Medulla oblongata (tissue), 1 donor: ENCODE results near the gene SEC16A.

Experiments used
- DNase-seq: peaks from one replicate; pipeline ENCODE4 v3.0.0-alpha.2; 2015; ENCODE audit errors: extremely low spot score

Gene SEC16A

DNA sequence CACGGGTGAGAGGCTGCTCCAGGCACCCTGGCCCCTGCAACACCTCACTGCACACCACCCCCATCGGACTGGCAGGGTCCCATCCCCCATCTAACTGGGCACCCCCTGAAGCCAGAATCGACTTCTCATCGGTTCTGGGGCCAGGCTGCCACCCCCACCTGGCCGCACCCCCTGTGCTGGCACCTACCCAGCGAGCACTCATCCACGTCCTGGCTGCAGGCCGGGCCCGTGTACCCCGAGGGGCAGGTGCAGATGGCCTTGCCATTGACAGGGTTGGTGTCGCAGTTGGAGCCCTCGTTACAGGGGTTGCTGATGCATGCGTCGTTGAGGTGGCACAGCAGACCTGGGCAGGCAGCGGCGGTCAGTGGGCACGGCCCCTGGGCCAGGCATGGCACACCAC lies 35.1 kb upstream of the SEC16A start:
- no peak for DNase-seq

DNA sequence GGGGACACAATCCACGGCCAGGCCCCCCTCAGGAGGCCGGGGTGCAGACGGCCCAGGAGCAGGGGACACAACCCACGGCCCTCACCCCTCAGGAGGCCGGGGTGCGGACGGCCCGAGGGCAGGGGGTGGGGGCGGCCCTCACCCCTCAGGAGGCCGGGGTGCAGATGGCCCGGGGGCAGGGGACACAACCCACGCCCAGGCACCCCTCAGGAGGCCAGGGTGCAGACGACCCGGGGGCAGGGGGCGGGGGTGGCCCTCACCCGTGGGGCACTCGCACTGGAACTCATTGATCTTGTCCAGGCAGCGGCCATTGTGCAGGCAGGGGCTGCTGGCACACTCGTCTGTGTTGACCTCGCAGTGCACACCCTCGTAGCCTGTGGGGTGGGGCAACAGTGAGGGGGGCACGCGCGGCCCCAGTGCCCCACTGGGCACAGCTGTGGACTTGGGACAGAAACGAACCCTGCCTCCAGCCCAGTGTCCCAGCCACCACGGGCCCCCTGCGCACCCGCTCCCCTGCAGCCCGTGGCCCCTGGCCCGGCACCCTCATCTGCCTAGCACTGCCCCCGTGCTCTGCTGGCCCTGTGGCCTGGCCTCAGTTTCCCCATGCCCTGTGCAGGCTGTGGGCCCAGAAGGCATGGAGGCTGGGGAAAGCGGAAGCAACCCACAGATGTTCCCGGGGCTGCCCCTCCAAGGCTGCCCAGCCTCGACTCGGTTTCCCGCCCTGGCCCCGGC lies 34.3 kb upstream of the SEC16A start:
- no peak for DNase-seq

DNA sequence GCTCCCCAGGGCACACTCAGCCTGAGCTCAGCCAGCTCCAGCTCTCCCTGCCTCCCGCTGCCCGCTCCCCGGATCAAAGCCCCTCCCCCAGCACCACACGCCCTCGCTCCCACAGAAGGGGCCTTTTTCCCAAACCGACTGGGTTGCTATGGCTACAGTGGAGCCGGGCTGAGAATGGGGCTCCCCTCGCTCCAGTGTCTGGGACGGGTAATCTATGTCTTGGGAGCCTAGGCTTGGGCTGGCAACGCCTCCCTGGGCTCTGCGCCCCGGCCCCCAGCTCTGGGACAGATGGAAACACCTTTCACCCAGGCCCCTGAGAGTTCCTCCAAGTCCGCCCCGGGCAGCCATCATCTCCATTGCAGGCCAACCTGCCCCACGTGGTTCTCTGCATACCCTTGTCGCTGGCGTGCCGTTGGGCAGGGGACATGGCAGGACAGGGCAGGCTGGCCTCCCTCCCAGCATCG lies 33.4 kb upstream of the SEC16A start:
- peak; percentile 88 for DNase-seq

DNA sequence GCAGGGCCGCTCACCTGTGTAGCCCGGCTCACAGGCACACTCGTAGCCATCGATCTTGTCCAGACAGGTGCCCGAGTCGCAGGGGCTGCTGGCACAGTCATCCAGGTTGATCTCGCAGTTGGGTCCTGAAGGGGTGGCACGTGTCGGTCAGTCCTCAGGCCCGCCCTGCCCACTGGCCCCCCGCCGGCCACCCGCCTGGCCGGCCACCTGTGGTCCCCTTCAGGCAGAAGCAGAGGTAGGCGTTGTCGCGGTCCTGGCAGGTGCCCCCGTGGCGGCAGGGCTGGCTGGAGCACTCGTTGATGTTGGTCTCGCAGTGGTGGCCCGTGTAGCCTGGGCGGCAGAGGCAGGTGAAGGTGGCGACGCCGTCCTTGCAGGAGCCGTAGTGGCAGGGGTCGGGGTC lies 32.4 kb upstream of the SEC16A start:
- DNase-seq, result no peak

DNA sequence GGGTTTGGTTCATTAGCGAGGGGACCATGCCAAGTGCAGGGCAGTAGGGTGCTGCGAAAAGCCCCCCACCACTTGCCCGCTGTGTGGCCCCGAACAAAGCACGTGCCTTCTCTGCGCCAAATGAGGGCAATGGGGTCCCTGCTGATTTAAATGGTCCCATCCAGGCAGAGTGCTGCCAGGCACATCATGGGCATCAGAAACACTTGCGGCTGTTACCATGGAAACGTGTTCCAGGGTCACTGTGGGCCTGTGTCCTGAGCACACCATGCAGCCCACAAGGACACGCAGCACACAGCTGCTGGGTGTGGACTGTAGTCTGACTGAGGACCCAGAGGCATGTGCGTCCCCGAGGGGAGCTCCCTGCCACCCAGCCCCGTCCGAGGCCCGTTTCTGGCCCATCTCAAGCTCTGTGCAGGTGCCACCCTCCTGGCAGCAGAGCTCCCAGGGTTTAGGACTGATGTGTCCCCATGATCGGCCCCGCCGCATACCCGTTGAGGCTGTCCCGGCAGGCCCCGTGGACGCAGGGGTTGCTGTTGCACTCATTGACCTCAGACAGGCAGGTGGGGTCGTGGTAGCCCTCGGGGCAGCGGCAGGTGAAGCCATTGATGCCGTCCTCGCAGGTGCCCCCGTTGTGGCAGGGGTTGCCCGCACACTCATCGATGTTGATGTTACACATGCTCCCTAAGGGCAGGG lies 31.3 kb upstream of the SEC16A start:
- no peak for DNase-seq

DNA sequence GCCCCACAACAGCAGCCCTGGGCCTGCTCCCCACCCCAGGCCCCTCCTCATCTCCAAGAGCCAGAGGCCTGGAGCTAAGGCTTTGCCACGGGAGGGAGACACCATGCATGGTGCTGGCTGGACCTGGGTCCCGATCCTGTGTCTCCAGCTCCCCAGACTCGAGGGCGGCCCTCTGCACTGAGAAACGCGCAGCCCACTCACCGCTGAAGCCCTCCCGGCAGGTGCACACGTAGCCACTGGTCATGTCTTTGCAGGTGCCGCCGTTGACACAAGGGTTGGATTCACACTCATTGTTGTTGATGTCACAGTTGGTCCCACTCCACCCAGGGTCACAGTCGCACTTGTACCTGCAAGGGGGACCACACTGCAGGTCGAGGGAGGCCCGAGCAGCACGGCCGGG lies 30.4 kb upstream of the SEC16A start:
- DNase-seq, result no peak

DNA sequence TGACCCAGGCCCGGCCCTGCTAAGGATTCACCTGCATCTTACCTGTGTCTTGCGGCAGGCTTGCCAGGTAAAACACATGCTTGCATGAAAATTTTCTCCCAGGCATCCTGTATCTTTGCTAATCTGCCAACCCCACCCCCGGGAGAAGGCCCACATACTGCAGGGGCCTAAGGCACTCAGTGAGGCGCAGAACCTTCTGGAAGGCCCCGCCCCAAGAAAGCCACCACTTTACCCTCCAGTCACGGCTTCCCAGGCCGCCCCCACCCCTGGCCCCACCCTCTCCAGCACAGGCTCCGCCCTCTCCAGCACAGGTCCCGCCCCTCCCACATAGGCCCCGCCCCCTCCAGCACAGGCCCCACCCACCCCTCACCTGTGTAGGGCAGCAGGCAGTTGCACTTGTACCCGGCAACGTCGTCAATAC lies 29.8 kb upstream of the SEC16A start:
- no peak for DNase-seq

DNA sequence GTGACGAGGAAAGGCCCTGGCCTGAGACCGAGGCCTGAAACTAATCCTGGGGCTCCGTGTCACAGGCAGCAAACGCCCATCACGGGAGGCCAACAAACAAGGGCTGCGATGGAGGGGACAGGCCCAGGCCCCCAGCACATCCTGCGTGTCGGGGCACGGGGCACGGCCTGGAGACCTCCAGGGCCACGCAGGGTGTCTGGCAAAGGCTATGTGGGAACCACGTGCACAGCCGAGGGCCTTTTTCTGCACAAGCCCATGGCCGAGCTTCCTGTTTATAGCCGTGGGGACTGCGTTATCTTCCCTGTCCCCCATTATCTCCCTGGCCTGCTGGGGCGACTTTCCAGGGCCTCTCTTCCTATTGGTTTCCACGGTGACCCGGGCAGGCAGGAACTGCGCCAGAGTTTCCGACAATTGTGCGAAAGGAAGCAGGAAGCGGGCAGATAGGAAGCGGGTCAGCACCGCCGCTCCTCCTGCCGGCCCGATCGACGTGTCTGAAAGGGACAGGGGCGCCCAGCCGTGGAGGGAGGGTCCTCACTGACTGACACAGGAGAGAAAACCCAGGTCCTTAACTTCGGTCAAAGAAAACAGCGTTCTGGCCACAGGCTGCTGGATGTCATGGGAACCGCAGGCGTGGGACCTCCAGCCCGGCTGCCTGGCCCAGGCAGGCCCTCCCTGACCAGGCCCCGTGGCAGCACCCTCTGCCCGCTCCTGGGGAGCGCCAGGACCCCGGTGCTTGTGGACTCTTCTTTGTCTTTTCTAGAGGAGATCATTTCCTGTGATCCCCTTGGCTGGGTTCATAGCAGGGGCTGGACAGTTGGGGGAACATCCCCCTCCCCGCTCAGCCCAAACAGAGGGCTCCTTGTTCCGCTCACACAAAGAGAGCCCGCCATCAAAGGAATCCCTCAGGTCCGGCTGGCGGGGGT lies 29.1 kb upstream of the SEC16A start:
- peak; percentile 92 for DNase-seq

DNA sequence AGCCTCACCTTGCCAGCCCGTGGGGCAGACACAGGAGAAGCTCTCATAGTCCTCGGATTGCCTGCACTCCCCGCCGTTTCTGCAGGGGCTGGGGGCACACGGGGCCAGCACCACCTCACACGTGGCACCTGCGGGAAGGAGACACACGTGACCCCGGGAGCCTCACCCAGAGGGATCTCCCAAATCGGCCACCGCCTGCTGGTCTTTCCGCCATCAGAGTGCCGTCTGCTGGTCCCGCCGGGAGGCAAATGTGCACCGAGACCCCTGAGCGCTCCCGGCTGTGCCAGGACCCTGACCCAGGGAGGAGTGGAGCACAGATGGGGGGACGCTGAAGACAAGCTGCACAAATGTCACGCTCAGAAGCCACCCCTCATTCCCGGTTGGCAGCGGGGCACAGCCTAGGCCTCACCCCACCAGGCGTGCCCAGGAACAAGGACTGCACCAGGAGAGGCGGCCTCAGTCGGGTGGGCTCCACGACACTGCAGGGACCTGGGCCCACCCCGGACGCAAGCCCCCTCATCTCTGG lies 28.4 kb upstream of the SEC16A start:
- no peak for DNase-seq

DNA sequence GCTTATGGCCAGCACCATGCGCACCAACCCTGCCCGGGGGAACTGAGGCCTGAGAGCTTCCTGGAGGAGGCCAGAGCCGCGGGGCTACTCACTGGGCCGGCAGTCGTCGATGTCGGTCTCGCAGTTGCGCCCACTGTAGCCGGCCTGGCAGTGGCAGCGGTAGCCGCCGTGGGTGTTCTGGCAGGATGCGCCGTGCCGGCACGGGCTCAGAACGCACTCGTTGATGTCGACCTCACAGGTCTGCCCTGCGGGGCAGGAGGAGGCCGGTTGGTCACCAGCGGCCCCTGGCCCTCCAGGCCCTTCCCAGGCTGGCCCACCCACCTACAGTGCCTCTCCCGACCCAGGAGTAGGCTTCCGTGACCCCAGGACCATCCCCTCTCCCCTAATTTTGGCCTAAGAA lies 27.7 kb upstream of the SEC16A start:
- DNase-seq, result no peak

DNA sequence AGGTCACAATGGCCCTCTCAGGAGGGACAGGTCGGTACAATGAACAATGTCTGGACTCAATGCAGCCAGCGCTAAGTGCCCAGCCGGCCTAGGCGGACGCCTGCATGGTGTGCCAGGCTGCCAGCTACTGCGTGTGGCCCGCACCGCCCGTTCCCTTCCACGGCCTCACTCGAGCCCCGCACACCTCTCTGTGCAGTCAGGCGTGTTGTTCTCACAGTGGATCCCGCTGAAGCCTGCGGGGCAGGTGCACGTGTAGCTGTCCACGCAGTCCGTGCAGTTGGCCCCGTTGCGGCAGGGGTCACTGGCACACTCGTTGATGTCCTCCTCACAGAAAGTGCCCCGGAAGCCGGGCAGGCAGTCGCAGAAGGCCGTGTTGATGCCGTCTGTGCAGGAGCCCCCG lies 26.7 kb upstream of the SEC16A start:
- DNase-seq, result no peak

DNA sequence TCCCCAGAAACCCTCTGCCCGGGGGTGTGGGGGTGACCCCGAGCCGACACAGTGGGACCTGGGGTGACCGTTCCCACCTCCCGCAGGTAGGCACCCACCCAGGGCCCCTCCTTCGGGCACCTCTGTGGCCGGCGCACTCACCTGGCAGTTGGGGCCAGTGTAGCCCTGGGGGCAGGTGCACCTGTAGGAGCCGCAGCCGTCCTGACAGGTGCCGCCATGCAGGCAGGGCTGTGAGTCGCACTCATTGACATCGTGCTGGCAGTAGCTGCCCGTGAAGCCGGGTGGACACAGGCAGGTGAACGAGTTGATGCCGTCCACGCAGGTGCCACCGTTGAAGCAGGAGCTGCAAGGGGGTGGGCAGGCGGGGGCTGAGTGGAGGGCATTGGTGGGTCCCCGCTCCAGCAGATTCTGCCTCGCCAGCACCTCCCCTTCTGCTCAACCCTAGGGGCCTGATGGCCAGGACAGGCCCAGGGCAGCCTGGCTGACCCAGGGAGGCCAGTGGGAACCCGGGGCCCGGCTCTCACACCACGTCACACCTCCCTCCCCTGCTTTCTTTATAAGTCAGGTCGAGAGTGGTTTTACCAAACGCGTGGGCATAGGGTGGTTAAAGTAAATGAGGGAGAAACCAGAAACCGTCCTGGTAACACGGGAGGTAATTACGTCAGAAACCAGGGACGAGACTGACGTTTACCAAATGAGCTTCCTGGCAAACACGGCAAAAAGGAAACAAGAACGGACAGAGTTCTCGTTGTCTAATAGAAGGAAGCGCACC lies 26.1 kb upstream of the SEC16A start:
- DNase-seq, result no peak

DNA sequence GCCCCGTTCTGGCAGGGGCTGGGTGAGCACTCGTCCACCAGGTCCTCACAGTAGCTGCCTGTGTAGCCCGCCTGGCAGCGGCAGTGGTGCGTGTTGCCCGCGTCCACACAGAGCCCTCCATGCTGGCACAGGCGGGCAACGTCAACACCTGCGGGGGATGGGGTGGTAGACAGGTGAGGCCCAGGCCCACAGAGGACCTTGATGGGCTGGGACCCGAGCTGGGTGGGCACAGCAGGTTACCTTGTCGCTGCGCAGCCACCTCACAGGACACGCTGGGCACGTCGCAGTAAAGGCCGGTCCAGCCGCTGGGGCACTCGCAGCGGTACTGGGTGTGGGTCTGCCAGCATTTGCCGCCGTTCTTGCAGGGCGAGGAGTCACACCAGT lies 25.1 kb upstream of the SEC16A start:
- no peak for DNase-seq

DNA sequence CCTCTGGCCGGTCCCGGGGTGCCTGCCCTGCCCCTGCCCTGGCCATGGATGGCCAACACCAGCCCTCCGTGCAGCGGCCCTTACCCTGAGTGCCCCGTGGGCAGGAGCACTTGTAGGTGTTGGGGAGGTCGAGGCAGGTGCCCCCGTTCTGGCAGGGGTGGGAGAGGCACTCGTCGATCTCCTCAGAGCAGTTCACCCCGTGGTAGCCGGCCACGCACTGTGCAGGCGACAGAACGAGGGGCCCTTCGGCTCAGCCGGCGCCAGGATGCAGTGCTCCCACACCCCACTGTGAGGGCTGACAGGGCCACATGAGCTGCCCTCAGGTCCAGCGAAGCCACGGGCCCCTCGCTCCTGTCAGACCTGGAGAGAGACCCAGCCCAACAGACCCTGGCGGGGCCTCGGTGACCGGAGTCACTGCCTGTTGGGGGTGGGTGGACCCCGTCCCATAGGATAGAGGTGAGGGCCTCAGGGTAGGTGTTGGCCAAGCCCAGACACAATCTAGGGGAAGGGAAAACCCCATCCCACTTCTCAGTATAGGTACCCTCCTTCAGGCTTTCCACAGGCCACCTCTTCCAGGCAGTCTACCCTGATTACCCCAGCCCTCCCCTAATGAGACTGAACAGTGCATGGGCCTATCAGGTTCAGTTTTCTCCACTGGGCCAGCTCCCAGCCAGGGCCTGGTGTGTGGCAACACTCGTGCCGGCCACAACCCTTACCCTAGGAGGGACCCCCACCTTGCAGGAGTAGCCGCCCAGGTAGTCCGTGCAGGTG lies 24.6 kb upstream of the SEC16A start:
- no peak for DNase-seq

DNA sequence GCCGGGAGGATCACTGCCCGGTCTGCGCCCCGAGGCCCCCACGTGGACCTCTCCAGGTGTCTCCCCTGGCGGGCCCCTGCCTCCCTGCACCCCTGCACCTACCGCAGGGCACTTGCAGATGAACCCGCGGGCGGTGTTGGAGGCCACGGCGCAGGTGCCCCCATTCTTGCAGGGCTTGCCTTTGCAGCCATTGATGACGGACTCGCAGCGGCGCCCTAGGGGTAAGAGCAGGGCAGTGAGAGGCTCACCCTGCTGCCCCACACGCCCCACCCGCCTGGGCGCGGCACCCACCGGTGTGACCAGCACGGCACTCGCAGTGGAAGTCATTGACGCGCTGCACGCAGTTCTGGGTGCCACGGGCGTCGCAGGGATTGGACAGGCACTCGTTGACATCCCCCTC lies 23.6 kb upstream of the SEC16A start:
- no peak for DNase-seq

DNA sequence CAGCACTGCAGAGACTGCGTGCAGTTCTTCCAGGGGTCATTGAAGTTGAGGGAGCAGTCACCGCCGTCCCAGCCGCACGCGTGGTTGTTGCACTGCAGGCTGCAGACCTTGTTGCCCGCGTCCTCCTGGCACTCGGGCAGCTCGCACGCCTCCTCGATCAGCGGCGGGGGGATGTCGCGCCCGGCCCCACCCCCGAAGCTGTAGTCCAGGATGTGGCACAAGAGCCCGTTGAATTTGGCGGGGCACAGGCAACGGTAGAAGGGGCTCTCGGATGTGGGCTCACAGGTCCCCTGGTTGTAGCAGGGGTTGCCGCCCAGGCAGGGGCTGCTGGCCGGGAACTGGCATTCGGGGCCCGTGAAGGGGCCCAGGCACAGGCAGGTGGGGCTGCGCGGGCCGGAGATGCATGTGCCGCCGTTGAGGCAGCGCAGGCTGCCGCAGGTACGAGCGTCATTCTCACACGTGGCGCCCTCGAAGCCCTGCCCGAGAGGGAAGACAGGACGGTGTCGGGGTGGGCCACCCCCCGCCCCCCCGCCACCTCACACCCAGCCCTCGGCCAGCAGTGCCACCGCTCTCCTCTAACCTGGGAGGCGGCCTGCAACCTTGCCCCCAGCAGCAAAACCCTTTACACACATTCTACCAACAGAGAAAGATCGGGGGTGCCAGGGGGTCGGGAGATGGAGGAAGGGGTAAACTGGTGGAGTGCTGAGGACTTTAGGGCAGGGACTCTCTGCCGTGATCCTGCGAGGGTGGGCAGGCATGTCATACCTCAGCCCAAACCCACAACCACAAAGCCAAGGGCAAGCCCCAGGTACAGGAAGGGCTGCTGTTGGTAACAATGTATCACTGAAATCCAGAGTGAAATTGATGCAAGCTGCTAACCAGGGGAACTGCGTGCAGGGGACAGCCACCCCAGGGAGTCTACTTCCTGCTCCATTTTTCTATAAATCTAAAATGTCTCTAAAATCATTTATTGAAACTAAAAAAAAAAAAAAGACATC lies 22.9 kb upstream of the SEC16A start:
- DNase-seq, result no peak

DNA sequence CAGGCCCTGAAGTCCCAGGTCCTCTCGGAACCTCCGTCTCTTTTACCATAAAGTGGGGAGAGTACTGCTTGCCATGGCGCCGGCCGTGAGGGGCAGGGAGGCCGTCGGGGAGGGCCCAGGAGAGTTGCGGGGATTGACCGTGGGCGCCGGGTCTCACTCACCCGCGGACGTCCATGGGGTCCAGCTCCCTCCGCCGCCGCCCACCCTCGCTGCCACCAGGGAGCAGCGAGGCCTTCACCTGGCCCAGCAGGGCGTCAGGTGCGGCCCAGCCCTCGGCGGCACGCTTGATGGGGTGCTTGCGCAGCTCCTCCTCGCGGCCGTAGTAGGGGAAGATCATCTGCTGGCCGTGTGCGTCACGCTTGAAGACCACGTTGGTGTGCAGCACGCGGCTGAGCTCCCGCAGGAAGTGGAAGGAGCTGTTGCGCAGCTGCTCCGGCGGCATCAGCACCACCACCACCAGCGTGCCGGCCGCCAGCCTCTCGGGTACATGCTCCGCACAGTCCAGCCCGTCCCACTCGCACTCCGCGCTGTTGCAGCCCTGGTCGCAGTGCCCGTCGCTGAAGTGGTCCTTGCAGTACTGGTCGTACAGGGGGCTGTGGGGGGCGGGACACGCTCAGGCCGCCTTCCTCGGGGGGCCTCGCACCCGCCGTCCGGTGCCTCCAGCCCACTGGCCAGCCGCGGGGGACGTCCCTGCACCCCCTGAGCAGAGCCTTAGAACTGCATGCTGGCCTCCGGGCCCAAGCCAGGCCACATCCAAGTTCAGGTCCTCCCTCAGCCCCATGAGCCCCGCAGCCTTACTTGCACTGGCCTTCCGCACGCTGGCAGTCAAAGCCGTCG lies 21.9 kb upstream of the SEC16A start:
- DNase-seq, result no peak

DNA sequence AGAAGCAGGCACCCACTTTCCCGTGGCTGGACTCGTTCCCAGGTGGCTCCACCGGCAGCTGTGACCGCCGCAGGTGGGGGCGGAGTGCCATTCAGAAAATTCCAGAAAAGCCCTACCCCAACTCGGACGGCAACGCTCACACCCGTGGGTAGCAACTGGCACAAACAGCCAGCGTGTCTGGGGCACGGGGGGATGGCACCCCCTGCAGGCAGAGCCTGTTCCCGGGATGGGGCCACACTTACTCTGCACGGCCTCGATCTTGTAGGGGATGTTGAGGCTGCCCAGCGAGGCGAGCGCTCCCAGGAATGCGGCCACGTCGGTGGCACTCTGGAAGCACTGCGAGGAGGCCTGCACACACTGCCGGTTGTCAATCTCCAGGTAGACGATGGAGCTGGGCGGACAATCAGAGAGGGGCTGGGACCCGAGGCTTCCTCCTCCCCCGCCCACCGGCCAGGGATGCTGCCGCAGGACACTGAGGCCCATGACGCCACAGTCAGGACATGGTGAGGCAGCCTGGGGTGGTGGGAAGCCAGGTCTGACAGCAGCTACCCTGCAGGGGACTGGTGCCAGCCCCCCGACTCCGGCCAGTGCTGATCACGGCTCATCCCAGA lies 20.2 kb upstream of the SEC16A start:
- no peak for DNase-seq
